H9 (cell line): Measurements from ENCODE around the gene SYT7. TPM values are rescaled to one million over a fixed set of nuclear protein-coding genes. Genes with fewer than 3 reads are reported as not detected.

ENCODE experiments used
- DNase-seq: peaks from one replicate; pipeline ENCODE4 v3.0.0-alpha.2; 2017
- H2AFZ ChIP-seq: one replicate; pipeline ENCODE4 v1.6.1; 2013; ENCODE audit warnings: mild to moderate bottlenecking, low read length, control low read depth, moderate library complexity
- H2AK5ac ChIP-seq: 2 replicates; pipeline ENCODE4 v1.6.1; 2013; ENCODE audit warnings: low read length, control low read depth, mixed read lengths; ENCODE audit not compliant: insufficient read length
- H2BK120ac ChIP-seq: one replicate; pipeline ENCODE4 v1.6.1; 2013; ENCODE audit warnings: low read depth, mild to moderate bottlenecking, low read length, control low read depth, inconsistent platforms; ENCODE audit not compliant: poor library complexity, severe bottlenecking
- H2BK12ac ChIP-seq: 2 replicates; pipeline ENCODE4 v1.6.1; 2013; ENCODE audit warnings: low read length, control low read depth, mixed read lengths, low read depth; ENCODE audit not compliant: insufficient read length
- H2BK15ac ChIP-seq: 2 replicates; pipeline ENCODE4 v1.6.1; 2013; ENCODE audit warnings: low read depth, low read length, control low read depth
- H2BK20ac ChIP-seq: one replicate; pipeline ENCODE4 v1.6.1; 2013; ENCODE audit warnings: low read depth, mild to moderate bottlenecking, low read length, control low read depth, inconsistent platforms; ENCODE audit not compliant: poor library complexity, severe bottlenecking
- H2BK5ac ChIP-seq: 2 replicates; pipeline ENCODE4 v1.6.1; 2013; ENCODE audit warnings: low read length, control low read depth, mixed read lengths; ENCODE audit not compliant: insufficient read length
- H3K14ac ChIP-seq: 2 replicates; pipeline ENCODE4 v1.6.1; 2013; ENCODE audit warnings: low read length, control low read depth; ENCODE audit not compliant: insufficient read depth
- H3K18ac ChIP-seq: 2 replicates; pipeline ENCODE4 v1.6.1; 2013; ENCODE audit warnings: low read depth, mild to moderate bottlenecking, mixed read lengths, low read length, control low read depth; ENCODE audit not compliant: insufficient read length
- H3K23ac ChIP-seq: 2 replicates; pipeline ENCODE4 v1.6.1; 2013; ENCODE audit warnings: low read length, control low read depth, mixed read lengths, low read depth; ENCODE audit not compliant: insufficient read length
- H3K23me2 ChIP-seq: 2 replicates; pipeline ENCODE4 v1.6.1; 2013; ENCODE audit warnings: low read depth, mild to moderate bottlenecking, mixed read lengths, low read length, control low read depth; ENCODE audit not compliant: insufficient read length, poor library complexity, severe bottlenecking
- H3K27ac ChIP-seq: 2 replicates; pipeline ENCODE4 v1.5.1; 2013; ENCODE audit warnings: low read length, control low read depth, mixed read lengths, low read depth; ENCODE audit not compliant: insufficient read length
- H3K27me3 ChIP-seq: 2 replicates; pipeline ENCODE4 v1.6.1; 2013; ENCODE audit warnings: low read length, control low read depth, inconsistent platforms; ENCODE audit not compliant: insufficient read depth
- H3K4ac ChIP-seq: 2 replicates; pipeline ENCODE4 v1.6.1; 2013; ENCODE audit warnings: low read depth, mild to moderate bottlenecking, control low read depth, inconsistent platforms, low read length, moderate library complexity
- H3K4me1 ChIP-seq: 2 replicates; pipeline ENCODE4 v1.6.1; 2013; ENCODE audit warnings: low read length, control low read depth, inconsistent platforms; ENCODE audit not compliant: insufficient read depth
- H3K4me2 ChIP-seq: 2 replicates; pipeline ENCODE4 v1.6.1; 2013; ENCODE audit warnings: low read length, control low read depth, mixed read lengths; ENCODE audit not compliant: insufficient read length, insufficient read depth
- H3K56ac ChIP-seq: 2 replicates; pipeline ENCODE4 v1.6.1; 2013; ENCODE audit warnings: low read depth, mild to moderate bottlenecking, mixed read lengths, low read length, control low read depth; ENCODE audit not compliant: insufficient read length
- H3K79me1 ChIP-seq: 2 replicates; pipeline ENCODE4 v1.6.1; 2013; ENCODE audit warnings: low read depth, mild to moderate bottlenecking, moderate library complexity, low read length, control low read depth, inconsistent platforms; ENCODE audit not compliant: insufficient read depth, poor library complexity, severe bottlenecking
- H3K79me2 ChIP-seq: 2 replicates; pipeline ENCODE4 v1.6.1; 2013; ENCODE audit warnings: low read length, control low read depth, inconsistent platforms; ENCODE audit not compliant: insufficient read depth
- H3K9ac ChIP-seq: 2 replicates; pipeline ENCODE4 v1.6.1; 2013; ENCODE audit warnings: low read length, control low read depth, mixed read lengths; ENCODE audit not compliant: insufficient read length; ENCODE audit errors: extremely low read depth
- H3K9me3 ChIP-seq: one replicate; pipeline ENCODE4 v1.6.1; 2013; ENCODE audit warnings: low read depth, low read length, inconsistent platforms; ENCODE audit not compliant: control insufficient read depth
- H3T11ph ChIP-seq: one replicate; pipeline ENCODE4 v1.6.1; 2013; ENCODE audit warnings: mild to moderate bottlenecking, low read length, control low read depth, inconsistent platforms
- H4K20me1 ChIP-seq: one replicate; pipeline ENCODE4 v1.6.1; 2013; ENCODE audit not compliant: control insufficient read depth, insufficient read length, insufficient read depth
- H4K5ac ChIP-seq: 2 replicates; pipeline ENCODE4 v1.6.1; 2013; ENCODE audit warnings: low read depth, mild to moderate bottlenecking, mixed read lengths, low read length, control low read depth; ENCODE audit not compliant: insufficient read length
- H4K8ac ChIP-seq: replicated peaks from 2 replicates; pipeline ENCODE4 v1.6.1; 2013; ENCODE audit warnings: low read length, control low read depth, mixed read lengths, low read depth; ENCODE audit not compliant: insufficient read length
- H4K91ac ChIP-seq: 2 replicates; pipeline ENCODE4 v1.6.1; 2013; ENCODE audit warnings: low read depth, mild to moderate bottlenecking, moderate library complexity, mixed read lengths, low read length, control low read depth; ENCODE audit not compliant: insufficient read length
- H3K27ac Mint-ChIP-seq, 3 experiments: 2 replicates in 2 of 3; 3 replicates in 1 of 3; pipeline ENCODE4 v1.8.0; 2020 to 2021; ENCODE audit warnings: mixed read lengths in 3 of 3, mild to moderate bottlenecking in 1 of 3, moderate library complexity in 1 of 3
- H3K27me3 Mint-ChIP-seq: 2 replicates; pipeline ENCODE4 v1.8.0; 2021; ENCODE audit warnings: low read depth, mild to moderate bottlenecking, moderate library complexity, mixed read lengths
- H3K36me3 Mint-ChIP-seq, 3 experiments: 2 replicates in 2 of 3; 3 replicates in 1 of 3; pipeline ENCODE4 v1.8.0; 2020 to 2021; ENCODE audit warnings: low read depth in 3 of 3, mixed read lengths in 3 of 3; ENCODE audit not compliant: insufficient read depth in 1 of 3
- H3K4me1 Mint-ChIP-seq, 2 experiments: 2 replicates each; pipeline ENCODE4 v1.8.0; 2020; ENCODE audit warnings: mixed read lengths in 2 of 2
- H3K4me3 Mint-ChIP-seq, 2 experiments: 2 replicates in 1 of 2; 3 replicates in 1 of 2; pipeline ENCODE4 v1.8.0; 2020 to 2021; ENCODE audit warnings: mild to moderate bottlenecking in 2 of 2, mixed read lengths in 2 of 2, moderate library complexity in 1 of 2
- H3K9me3 Mint-ChIP-seq, 2 experiments: 2 replicates in 1 of 2; 3 replicates in 1 of 2; pipeline ENCODE4 v1.8.0; 2020; ENCODE audit warnings: mild to moderate bottlenecking in 2 of 2, mixed read lengths in 2 of 2, moderate library complexity in 1 of 2
- WGBS: extraction: QIAGEN DNeasy Blood & Tissue Kit; methylation state at CpG from one replicate; pipeline ENCODE4 v1.1.7; 2013; ENCODE audit warnings: missing lambda C conversion rate, low lambda C conversion rate, mixed read lengths; ENCODE audit not compliant: insufficient read length; ENCODE audit errors: extremely low coverage; 5-methylcytosine and 5-hydroxymethylcytosine counted together
- total RNA-seq: library from RNA; stranded (reverse); gene quantifications from 2 replicates; pipeline ENCODE4 v1.2.1, GENCODE V29; 2021
- TF ChIP-seq, protein P1 (sequence below): fragments of 200-600 bp; sonication (generic); conservative IDR thresholded peaks from 3 replicates; pipeline ENCODE4 v1.8.0; 2021; ENCODE audit warnings: antibody characterized with exemption, mild to moderate bottlenecking

SYT7 gene
- total RNA-seq, 1 experiment from 2014 or later = 8.8 TPM

DNA sequence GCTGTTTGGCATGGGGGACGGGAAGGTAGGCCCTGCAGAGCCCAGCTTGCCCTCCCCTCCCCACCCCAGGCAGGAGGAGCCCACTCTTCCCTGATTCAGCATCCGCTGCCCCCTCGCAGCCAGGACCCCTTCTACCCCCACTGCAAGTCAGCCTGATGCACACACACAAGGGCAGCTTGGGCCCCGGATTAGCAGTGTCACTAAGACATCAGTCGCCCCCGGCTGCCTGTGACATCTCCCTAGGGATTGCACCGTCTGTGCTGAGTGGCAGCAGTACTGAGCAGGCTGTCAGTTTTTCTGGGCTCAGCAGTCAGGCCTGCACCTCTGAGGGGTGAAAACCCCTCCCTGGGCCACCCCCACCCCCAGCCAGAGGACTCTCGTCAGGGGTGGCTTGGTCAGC, 30.4 kb upstream of the SYT7 start:
- H3T11ph ChIP-seq = no peak overlapping the region
- no peak overlapping the region; the same call in 1 of the 2 replicates for H3K14ac ChIP-seq
- no peak overlapping the region for H3K27ac Mint-ChIP-seq
- H2BK5ac ChIP-seq = no peak overlapping the region
- TF ChIP-seq, protein P1, sequence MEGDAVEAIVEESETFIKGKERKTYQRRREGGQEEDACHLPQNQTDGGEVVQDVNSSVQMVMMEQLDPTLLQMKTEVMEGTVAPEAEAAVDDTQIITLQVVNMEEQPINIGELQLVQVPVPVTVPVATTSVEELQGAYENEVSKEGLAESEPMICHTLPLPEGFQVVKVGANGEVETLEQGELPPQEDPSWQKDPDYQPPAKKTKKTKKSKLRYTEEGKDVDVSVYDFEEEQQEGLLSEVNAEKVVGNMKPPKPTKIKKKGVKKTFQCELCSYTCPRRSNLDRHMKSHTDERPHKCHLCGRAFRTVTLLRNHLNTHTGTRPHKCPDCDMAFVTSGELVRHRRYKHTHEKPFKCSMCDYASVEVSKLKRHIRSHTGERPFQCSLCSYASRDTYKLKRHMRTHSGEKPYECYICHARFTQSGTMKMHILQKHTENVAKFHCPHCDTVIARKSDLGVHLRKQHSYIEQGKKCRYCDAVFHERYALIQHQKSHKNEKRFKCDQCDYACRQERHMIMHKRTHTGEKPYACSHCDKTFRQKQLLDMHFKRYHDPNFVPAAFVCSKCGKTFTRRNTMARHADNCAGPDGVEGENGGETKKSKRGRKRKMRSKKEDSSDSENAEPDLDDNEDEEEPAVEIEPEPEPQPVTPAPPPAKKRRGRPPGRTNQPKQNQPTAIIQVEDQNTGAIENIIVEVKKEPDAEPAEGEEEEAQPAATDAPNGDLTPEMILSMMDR = no peak
- no peak overlapping the region for H3K4ac ChIP-seq
- no peaks in the 10 kb centered on the region; a peak in 1 of 5 replicates for H3K9me3 Mint-ChIP-seq
- H3K27me3 Mint-ChIP-seq = peaks cover 3% of the 10 kb centered on the region
- H2BK20ac ChIP-seq = no peak overlapping the region
- no CpG with 5 or more reads among the region's 8 CpGs for WGBS
- H4K20me1 ChIP-seq = no peaks in the 10 kb centered on the region
- no peak overlapping the region for H2BK120ac ChIP-seq
- no peak overlapping the region for H4K91ac ChIP-seq
- H3K27ac ChIP-seq = no peak overlapping the region
- H3K4me1 ChIP-seq = peaks cover 2% of the 10 kb centered on the region; the same call in 1 of the 2 replicates
- H3K23me2 ChIP-seq = no peaks in the 10 kb centered on the region
- H4K8ac ChIP-seq = no peak overlapping the region
- H3K9ac ChIP-seq = no peak overlapping the region
- no peaks in the 10 kb centered on the region for H3K79me1 ChIP-seq
- no peak overlapping the region for H3K4me2 ChIP-seq
- peaks cover 0 to 5% (median 0%) of the 10 kb centered on the region in 3 experiments; a peak in 1 of 7 replicates for H3K36me3 Mint-ChIP-seq
- H3K4me1 Mint-ChIP-seq = peaks cover 20 to 23% of the 10 kb centered on the region in 2 experiments
- H2BK15ac ChIP-seq = no peak overlapping the region
- no peak overlapping the region for H2AFZ ChIP-seq
- no peak overlapping the region for H3K4me3 Mint-ChIP-seq
- H3K18ac ChIP-seq = no peak overlapping the region
- H2BK12ac ChIP-seq = no peak overlapping the region
- no peak overlapping the region for H3K56ac ChIP-seq
- no peak overlapping the region for H2AK5ac ChIP-seq
- no peaks in the 10 kb centered on the region for H3K79me2 ChIP-seq
- DNase-seq = no peak
- H3K9me3 ChIP-seq = no peaks in the 10 kb centered on the region
- H3K27me3 ChIP-seq = no peaks in the 10 kb centered on the region
- no peak overlapping the region for H4K5ac ChIP-seq
- H3K23ac ChIP-seq = no peak overlapping the region
